Endothelial cell of umbilical vein (primary cell): ENCODE data around the gene KCNV2. TPM values are rescaled to one million over a fixed set of nuclear protein-coding genes. Genes with fewer than 3 reads are reported as not detected.

ENCODE experiments used
- BruUV-seq: library from RNA; stranded (reverse); fragments of 400-500 nt; replicated peaks from 2 replicates; lab custom pipeline; 2021; lab: Mats Ljungman, UMichigan
- CTCF ChIA-PET: fragments of 300-600, 350-600 bp; sonication (Branson Sonifier 250); formaldehyde crosslinking; loops from one replicate; lab custom pipeline; 2021; ENCODE audit warnings: antibody characterized with exemption, inconsistent platforms; lab: Charles Lee
- POLR2A ChIA-PET: fragments of 300-600, 350-600 bp; sonication (Branson Sonifier 250); formaldehyde crosslinking; loops from one replicate; lab custom pipeline; 2021; ENCODE audit warnings: antibody characterized with exemption, inconsistent platforms; lab: Charles Lee
- DNase-seq: peaks from one replicate; pipeline ENCODE4 v3.0.0-alpha.2; 2011; ENCODE audit warnings: low read depth, low spot score
- FAIRE-seq: peaks from 2 replicates; lab custom pipeline; 2011; peaks lifted over from hg19 to GRCh38; lab: Jason Lieb, UNC
- H2AFZ ChIP-seq: 2 replicates; pipeline ENCODE4 v1.6.0; 2012; ENCODE audit warnings: low read depth, low read length, control low read depth, inconsistent platforms
- H3K27ac ChIP-seq: 2 replicates; pipeline ENCODE4 v1.5.1; 2011; ENCODE audit warnings: low read depth, mild to moderate bottlenecking, control low read depth, low read length, moderate library complexity; ENCODE audit not compliant: insufficient read depth
- H3K27me3 ChIP-seq, 2 experiments: 2 replicates each; pipeline versions ENCODE4 v1.6.0 to v1.6.1; 2011; ENCODE audit warnings: low read length in 2 of 2, mixed read lengths in 1 of 2; ENCODE audit not compliant: control insufficient read depth in 2 of 2, insufficient read depth in 2 of 2
- H3K36me3 ChIP-seq, 2 experiments: 2 replicates in 1 of 2; 3 replicates in 1 of 2; pipeline ENCODE4 v1.5.1; 2011; ENCODE audit warnings: low read length in 2 of 2, mild to moderate bottlenecking in 1 of 2, moderate library complexity in 1 of 2; ENCODE audit not compliant: control insufficient read depth in 2 of 2, insufficient read depth in 2 of 2; ENCODE audit errors: extremely low read depth in 1 of 2
- H3K4me1 ChIP-seq: 3 replicates; pipeline ENCODE4 v1.5.1; 2011; ENCODE audit warnings: mild to moderate bottlenecking, low read length; ENCODE audit not compliant: control insufficient read depth, insufficient read depth; ENCODE audit errors: extremely low read depth
- H3K4me2 ChIP-seq: 2 replicates; pipeline ENCODE4 v1.6.1; 2011; ENCODE audit warnings: low read length, control low read depth, mixed read lengths; ENCODE audit not compliant: insufficient read depth
- H3K4me3 ChIP-seq, 3 experiments: fragments of 200-600 bp in 1 of 3; sonication (generic), shearing (Covaris generic) in 1 of 3; replicated peaks in 1 of 3; 2 replicates each; pipeline ENCODE4 v1.5.1; 2011 to 2016; ENCODE audit warnings: control low read depth in 3 of 3, low read length in 3 of 3, mild to moderate bottlenecking in 2 of 3, inconsistent platforms in 1 of 3, low read depth in 1 of 3, moderate library complexity in 1 of 3; ENCODE audit not compliant: insufficient read depth in 1 of 3
- H3K79me2 ChIP-seq: 2 replicates; pipeline ENCODE4 v1.6.0; 2012; ENCODE audit warnings: low read length, inconsistent platforms; ENCODE audit not compliant: control insufficient read depth, insufficient read depth
- H3K9ac ChIP-seq: replicated peaks from 2 replicates; pipeline ENCODE3; 2011; ENCODE audit warnings: low read length, control low read depth; ENCODE audit not compliant: insufficient read depth; ENCODE audit errors: extremely low read depth
- H3K9me1 ChIP-seq: replicated peaks from 3 replicates; pipeline ENCODE4 v1.6.0; 2011; ENCODE audit warnings: mild to moderate bottlenecking, low read length; ENCODE audit not compliant: control insufficient read depth, insufficient read depth; ENCODE audit errors: extremely low read depth
- H3K9me3 ChIP-seq: replicated peaks from 2 replicates; pipeline ENCODE4 v1.5.1; 2012; ENCODE audit warnings: low read length, inconsistent platforms; ENCODE audit not compliant: control insufficient read depth, insufficient read depth
- H4K20me1 ChIP-seq: replicated peaks from 2 replicates; pipeline ENCODE3; 2011; ENCODE audit warnings: mild to moderate bottlenecking, low read length; ENCODE audit not compliant: control insufficient read depth, insufficient read depth; ENCODE audit errors: extremely low read depth
- EZH2 ChIP-seq: IDR thresholded peaks from 2 replicates; pipeline ENCODE4 v1.6.1; 2012; ENCODE audit warnings: borderline replicate concordance, low read depth, mild to moderate bottlenecking, moderate library complexity, low read length, inconsistent platforms; ENCODE audit not compliant: severe bottlenecking
- FOS ChIP-seq: IDR thresholded peaks from 2 replicates; pipeline ENCODE4 v1.6.1; 2011; ENCODE audit warnings: mild to moderate bottlenecking, low read length, moderate library complexity, borderline replicate concordance; ENCODE audit not compliant: insufficient read depth
- GATA2 ChIP-seq: IDR thresholded peaks from 2 replicates; pipeline ENCODE4 v1.7.0; 2011; ENCODE audit warnings: low read depth, mild to moderate bottlenecking, moderate library complexity, mixed read lengths, low read length; ENCODE audit not compliant: insufficient read length, insufficient read depth
- JUN ChIP-seq: IDR thresholded peaks from 2 replicates; pipeline ENCODE4 v1.6.1; 2011; ENCODE audit warnings: borderline replicate concordance, low read depth; ENCODE audit not compliant: insufficient read length, insufficient read depth
- MYC ChIP-seq: IDR thresholded peaks from one replicate; pipeline ENCODE4 v1.6.1; 2011; ENCODE audit warnings: mild to moderate bottlenecking, low read depth, low read length
- POLR2A ChIP-seq: IDR thresholded peaks from 2 replicates; pipeline ENCODE4 v1.6.1; 2012; ENCODE audit warnings: low read depth, mild to moderate bottlenecking, control low read depth, low read length
- POLR2AphosphoS5 ChIP-seq: IDR thresholded peaks from 2 replicates; pipeline ENCODE4 v1.6.1; 2012; ENCODE audit warnings: low read depth, mild to moderate bottlenecking, control low read depth, low read length, moderate library complexity; ENCODE audit not compliant: insufficient read depth
- dilution Hi-C: fragments of 300-500 bp; cut with MboI; formaldehyde crosslinking; loops from one replicate; pipeline ENCODE4 v1.15.0; 2019; ENCODE audit warnings: low sequenced_read_pairs; ENCODE audit not compliant: extremely low pct_ligation_motif_present
- intact Hi-C: fragments of 100-400 bp; cut with micrococcal nuclease; formaldehyde crosslinking; loops from one replicate; pipeline ENCODE4 v1.10.0; 2022
- polyA plus RNA-seq, 4 experiments: library from polyadenylated mRNA; depleted of rRNA in 3 of 4; stranded (reverse) in 3 of 4; unstranded in 1 of 4; fragments of >200 nt; gene quantifications; 2 replicates each; pipeline versions ENCODE4 v1.2.1 to v1.2.3, GENCODE V29; 2011 to 2012; ENCODE audit warnings: missing spikeins in 1 of 4
- total RNA-seq: library from RNA; stranded (reverse); gene quantifications from 2 replicates; pipeline ENCODE4 v1.2.3, GENCODE V29; 2021
- TF ChIP-seq, protein P1 (sequence below), 2 donors: IDR thresholded peaks; 1 replicate in 1 of 2; 2 replicates in 1 of 2; pipeline ENCODE4 v1.5.1; 2011; ENCODE audit warnings: low read length in 2 of 2, mild to moderate bottlenecking in 2 of 2, moderate library complexity in 2 of 2, control low read depth in 1 of 2, inconsistent platforms in 1 of 2, low read depth in 1 of 2; ENCODE audit not compliant: insufficient read depth in 1 of 2; ENCODE audit errors: extremely low read depth in 1 of 2
- TF ChIP-seq, protein P2 (sequence below): IDR thresholded peaks from 2 replicates; pipeline ENCODE4 v1.6.1; 2011; ENCODE audit not compliant: insufficient read depth, insufficient read length

Gene KCNV2
- total and polyA plus RNA-seq, 2 donors (not counting 3 experiments of a cell fraction or from before 2014, with no cell fraction given): not detected

- no peaks in the 10 kb centered on the region for H3K36me3 ChIP-seq
- H4K20me1 ChIP-seq: no peaks in the 10 kb centered on the region
- H3K9ac ChIP-seq: no peak overlapping the region
- TF ChIP-seq, protein P1, sequence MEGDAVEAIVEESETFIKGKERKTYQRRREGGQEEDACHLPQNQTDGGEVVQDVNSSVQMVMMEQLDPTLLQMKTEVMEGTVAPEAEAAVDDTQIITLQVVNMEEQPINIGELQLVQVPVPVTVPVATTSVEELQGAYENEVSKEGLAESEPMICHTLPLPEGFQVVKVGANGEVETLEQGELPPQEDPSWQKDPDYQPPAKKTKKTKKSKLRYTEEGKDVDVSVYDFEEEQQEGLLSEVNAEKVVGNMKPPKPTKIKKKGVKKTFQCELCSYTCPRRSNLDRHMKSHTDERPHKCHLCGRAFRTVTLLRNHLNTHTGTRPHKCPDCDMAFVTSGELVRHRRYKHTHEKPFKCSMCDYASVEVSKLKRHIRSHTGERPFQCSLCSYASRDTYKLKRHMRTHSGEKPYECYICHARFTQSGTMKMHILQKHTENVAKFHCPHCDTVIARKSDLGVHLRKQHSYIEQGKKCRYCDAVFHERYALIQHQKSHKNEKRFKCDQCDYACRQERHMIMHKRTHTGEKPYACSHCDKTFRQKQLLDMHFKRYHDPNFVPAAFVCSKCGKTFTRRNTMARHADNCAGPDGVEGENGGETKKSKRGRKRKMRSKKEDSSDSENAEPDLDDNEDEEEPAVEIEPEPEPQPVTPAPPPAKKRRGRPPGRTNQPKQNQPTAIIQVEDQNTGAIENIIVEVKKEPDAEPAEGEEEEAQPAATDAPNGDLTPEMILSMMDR (IDR thresholded peaks at IDR 0.05; ENCODE audit: extremely low read depth in 1 of 2, insufficient read depth in 1 of 2, low read depth in 1 of 2, low read length in 2 of 2): no peak
- TF ChIP-seq POLR2A: no peak
- TF ChIP-seq EZH2: no peak
- ChIA-PET CTCF (no interaction called here), POLR2A (no interaction called here)
- DNase-seq (no peak), FAIRE-seq (no peak)
- no peak overlapping the region for H3K4me3 ChIP-seq
- dilution Hi-C loops (no loop called here), intact Hi-C loops (no loop called here)
- no peaks in the 10 kb centered on the region for H3K9me3 ChIP-seq
- no peak overlapping the region for H2AFZ ChIP-seq
- no peak overlapping the region for H3K4me2 ChIP-seq
- no peak overlapping the region for H3K27ac ChIP-seq
- no peaks in the 10 kb centered on the region for H3K27me3 ChIP-seq
- peaks cover 2% of the 10 kb centered on the region for H3K9me1 ChIP-seq
- H3K79me2 ChIP-seq: no peaks in the 10 kb centered on the region
- no peaks in the 10 kb centered on the region for H3K4me1 ChIP-seq
- no TSS peak for BruUV-seq
Observed at GRCh38 chr9:2732492-2732891, 15.2 kb downstream of the KCNV2 start.

DNA sequence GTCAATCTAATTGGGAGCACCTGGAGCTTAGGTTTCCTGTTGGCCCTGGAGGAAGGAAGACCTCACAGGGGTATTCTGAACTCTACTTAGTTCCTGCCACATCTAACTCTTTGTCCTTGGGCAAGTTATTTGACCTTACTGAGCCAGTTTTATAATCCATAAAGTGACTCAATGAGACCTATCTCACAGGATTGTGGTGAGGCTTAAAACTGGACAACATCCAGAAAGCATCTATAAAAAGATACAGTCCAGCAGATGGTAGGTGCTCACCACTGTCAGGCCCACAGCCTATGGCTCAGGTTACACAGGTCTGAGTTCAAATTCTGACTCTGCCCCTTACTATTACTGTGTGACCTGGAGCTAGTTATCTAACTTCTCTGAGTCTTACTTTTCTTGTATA lies 23.3 kb downstream of the KCNV2 start:
- H3K36me3 ChIP-seq: no peaks in the 10 kb centered on the region
- no peaks in the 10 kb centered on the region for H3K9me1 ChIP-seq
- no peak overlapping the region for H3K4me3 ChIP-seq
- dilution Hi-C loops: no loop called here
- H4K20me1 ChIP-seq: no peaks in the 10 kb centered on the region
- no peak overlapping the region for H3K4me2 ChIP-seq
- no peak overlapping the region for H2AFZ ChIP-seq
- FAIRE-seq: no peak
- no peak overlapping the region for H3K27ac ChIP-seq
- CTCF ChIA-PET: interaction anchor here (1.5 to 2.2 kb wide), 2 partner anchors 9 to 13 kb away, joined by 3 to 10 read pairs; no protein-coding TSS in a partner anchor
- H3K9ac ChIP-seq: no peak overlapping the region
- BruUV-seq: no TSS peak
- H3K27me3 ChIP-seq: no peaks in the 10 kb centered on the region
- no peaks in the 10 kb centered on the region for H3K79me2 ChIP-seq
- intact Hi-C loops: no loop called here
- DNase-seq: no peak
- no peak for TF ChIP-seq JUN
- no peak for TF ChIP-seq FOS
- no peak for TF ChIP-seq MYC
- no peak for TF ChIP-seq POLR2A
- TF ChIP-seq GATA2: no peak
- TF ChIP-seq EZH2: no peak
- no peak for TF ChIP-seq POLR2AphosphoS5
- TF ChIP-seq, protein P2, sequence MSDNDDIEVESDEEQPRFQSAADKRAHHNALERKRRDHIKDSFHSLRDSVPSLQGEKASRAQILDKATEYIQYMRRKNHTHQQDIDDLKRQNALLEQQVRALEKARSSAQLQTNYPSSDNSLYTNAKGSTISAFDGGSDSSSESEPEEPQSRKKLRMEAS: no peak
- POLR2A ChIA-PET: no interaction called here
- no peaks in the 10 kb centered on the region for H3K9me3 ChIP-seq
- peaks cover 3% of the 10 kb centered on the region for H3K4me1 ChIP-seq
